Measurements from ENCODE around the gene PAK3.

The PAK3 gene

GRCh38 chrX:111133389-111133788, 37.4 kb downstream of the PAK3 start:
- DNase-seq: no peak

GRCh38 chrX:111145878-111146277, 49.9 kb downstream of the PAK3 start:
- DNase-seq: no peak

GRCh38 chrX:111151764-111152163, 55.8 kb downstream of the PAK3 start:
- no peak for DNase-seq

GRCh38 chrX:111159232-111159631, 63.2 kb downstream of the PAK3 start:
- DNase-seq: no peak

DNA sequence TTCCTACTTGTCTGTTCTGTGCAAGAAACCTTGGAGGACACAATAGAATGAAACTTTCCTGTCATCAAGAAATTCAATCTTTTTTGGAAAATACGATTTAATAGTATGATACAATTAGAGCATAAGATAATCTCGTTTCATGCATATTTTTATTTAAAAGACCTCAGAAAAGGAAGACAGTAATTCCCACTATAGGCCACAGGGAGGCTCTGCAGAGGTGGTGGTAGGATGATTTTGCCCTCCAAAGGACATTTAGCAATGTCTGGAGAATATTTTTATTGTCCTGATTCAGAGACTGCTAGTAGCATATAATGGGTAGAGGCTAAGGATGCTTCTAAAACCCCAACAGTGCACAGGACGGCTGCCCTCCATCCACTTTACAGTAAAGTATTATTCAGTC, 68.7 kb downstream of the PAK3 start:
- DNase-seq: no peak

- DNase-seq: no peak
Observed at GRCh38 chrX:111165902-111166301, 69.9 kb downstream of the PAK3 start.

GRCh38 chrX:111167334-111167733, 71.3 kb downstream of the PAK3 start:
- DNase-seq: no peak

- DNase-seq: no peak
Observed at GRCh38 chrX:111168314-111168713, 72.3 kb downstream of the PAK3 start.

GRCh38 chrX:111169141-111169540, 73.2 kb downstream of the PAK3 start:
- DNase-seq: no peak

GRCh38 chrX:111170017-111170416, 74.0 kb downstream of the PAK3 start:
- peak in 1 of 2 donors; percentile 13 for DNase-seq

GRCh38 chrX:111180750-111181240, 84.8 kb downstream of the PAK3 start:
- DNase-seq: no peak

DNA sequence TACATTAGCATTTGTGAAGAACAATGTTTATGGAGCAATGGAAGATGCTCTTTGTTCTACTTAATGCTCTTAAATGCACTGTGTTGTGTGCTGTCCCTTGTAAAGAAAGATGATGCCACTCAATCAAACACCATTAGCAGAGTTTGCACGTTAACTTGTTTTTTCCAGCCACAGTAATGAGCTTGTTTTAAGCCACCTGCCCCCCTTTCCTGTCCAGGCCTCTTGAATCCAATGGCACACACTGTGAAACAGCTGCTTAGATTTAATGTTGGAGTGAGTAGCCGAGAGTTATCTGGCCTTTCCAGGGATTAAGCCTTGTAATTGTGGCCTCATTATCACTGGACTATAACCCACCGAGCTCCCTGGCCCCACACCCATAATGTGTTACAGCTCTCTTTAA, 86.0 kb downstream of the PAK3 start:
- DNase-seq: no peak

DNA sequence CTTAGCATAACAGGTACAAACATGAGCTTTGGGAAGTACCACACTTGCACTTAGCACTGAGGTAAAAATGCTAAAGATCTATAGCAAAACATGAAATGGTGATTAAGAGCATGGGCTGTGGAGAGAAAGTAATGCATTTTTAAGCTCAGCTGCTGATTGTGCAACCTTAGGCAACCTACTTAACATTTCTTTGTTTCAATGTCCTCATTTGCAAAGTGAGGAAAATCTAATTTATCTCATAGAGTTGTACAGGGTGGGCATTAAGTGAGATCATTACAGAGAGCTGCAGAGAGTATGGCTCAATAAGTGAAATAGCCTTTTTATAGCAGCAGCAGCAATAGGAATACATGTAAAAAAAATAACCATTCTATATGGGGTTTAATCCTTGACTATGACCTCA, 87.0 kb downstream of the PAK3 start:
- DNase-seq: no peak

GRCh38 chrX:111191598-111191997, 95.6 kb downstream of the PAK3 start:
- no peak for DNase-seq

DNA sequence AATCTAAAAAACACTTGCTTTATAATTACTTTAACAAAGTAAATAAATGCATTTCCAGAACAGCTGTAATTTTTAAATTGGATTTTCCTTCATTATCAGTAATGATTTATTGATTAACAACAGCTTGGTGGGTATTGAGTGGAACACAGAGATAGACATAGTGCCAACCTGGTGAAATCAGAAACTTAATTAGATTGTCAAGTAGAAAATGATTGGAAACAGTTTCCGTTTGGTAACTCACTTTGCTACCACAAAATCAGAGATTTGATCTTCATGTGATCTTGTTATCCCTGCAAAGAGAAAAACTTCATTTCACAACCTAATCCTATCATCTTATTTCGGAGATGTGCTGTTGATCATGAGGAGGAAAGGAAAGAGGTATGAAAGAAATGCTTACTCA, 103.5 kb downstream of the PAK3 start:
- DNase-seq: no peak

DNA sequence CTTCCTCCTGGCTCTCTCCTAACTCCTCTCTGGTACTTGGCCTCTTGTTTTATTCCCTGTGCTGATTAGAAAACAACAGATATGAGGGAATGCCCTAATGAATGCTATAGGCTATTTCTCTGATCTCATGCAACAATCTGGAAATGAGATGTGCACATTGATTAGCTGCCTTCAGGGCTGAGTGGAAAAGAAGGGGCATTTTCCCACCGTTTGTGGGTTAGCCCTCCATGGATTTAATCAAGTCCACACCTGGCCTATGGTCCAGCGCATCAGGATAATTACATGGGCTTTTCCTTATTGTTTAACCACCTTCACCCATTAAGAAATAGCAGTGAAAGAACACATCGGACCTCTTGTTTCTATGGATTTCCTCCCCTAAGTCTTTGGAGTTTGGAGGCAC, 104.3 kb downstream of the PAK3 start:
- no peak for DNase-seq

DNA sequence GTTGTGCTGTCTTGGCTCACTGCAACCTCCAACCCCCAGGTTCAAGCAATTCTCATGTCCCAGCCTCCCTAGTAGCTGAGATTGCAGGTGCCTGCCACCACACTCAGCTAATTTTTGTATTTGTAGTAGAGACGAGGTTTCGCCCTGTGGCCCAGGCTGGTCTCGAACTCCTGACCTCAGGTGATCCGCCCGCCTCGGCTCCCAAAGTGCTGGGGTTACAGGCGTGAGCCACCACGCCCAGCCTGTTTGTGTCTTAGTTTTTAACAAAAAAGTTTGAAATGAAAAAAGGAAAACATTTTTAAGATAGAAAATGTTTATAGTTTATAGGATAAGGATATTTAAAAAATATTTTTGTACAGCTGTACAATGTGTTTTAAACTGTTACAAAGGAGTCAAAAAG, 111.9 kb downstream of the PAK3 start:
- no peak for DNase-seq

DNA sequence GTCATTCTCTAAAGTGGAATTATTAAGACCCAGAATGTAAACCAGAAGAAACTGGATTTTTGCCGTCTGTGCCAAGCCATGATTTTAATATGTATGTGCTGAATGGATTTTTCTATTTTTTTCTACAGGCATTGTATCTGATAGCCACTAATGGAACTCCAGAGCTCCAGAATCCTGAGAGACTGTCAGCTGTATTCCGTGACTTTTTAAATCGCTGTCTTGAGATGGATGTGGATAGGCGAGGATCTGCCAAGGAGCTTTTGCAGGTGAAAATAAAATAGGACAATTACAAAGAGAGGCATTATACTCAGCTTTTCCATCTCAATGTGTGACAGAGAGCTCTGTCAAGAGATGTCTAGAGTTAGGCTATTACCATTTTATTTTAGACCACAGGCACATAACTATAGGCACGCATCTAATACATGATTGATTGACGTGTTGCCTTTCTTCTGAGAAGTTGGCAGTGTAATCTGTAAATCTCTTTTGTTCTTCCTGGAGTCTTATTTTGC, 120.4 kb downstream of the PAK3 start:
- DNase-seq: no peak

GRCh38 chrX:111244235-111244750, 148.3 kb downstream of the PAK3 start:
- DNase-seq: no peak

- no peak for DNase-seq
Observed at GRCh38 chrX:111254896-111255693, 159.1 kb downstream of the PAK3 start.

DNA sequence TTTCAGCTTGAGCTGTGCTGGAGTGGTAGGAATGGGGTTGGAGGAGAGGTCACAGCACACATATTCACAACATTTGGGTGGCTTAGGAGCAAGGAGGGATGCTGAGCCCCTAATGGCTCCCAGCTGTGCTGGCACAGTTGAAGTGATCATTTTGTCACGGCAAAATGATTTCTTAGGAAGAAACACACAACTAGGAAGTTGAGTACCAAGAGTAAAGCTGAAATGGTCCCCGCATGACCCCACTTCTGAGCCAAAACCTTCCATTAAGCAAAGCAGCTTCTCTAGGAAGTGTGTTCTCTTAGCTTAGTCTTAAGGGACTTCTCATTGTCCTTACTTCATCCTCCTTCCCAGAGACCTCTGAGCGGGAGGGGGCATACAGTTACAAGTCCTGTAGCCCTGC, 161.7 kb downstream of the PAK3 start:
- DNase-seq: no peak

DNA sequence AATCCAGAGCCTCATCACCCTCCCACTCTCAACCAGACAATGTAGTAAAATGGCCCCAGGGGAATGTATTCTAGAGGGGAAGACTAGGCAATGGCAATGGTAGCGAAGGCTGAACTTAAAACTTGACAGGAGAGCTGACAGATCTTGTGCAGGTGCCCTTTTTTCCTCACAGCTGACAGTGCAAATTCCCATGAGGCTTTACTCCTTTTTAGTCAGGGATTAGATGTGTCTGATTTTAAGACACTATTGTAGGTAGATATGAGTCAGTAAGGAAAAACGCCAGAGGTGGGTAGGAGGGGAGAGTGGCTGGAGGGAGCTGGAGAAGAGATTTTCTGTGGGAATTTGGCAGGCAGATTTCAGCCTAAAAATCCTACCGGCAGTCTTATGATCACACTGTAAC, 163.6 kb downstream of the PAK3 start:
- no peak for DNase-seq

GRCh38 chrX:111260451-111260850, 164.5 kb downstream of the PAK3 start:
- DNase-seq: no peak

- DNase-seq: no peak
Observed at GRCh38 chrX:111262086-111262485, 166.1 kb downstream of the PAK3 start.

- DNase-seq: no peak
Observed at GRCh38 chrX:111264385-111264784, 168.4 kb downstream of the PAK3 start.

Data from bone marrow (tissue), 2 donors.